ENCODE measurements around the gene MAST3. TPM values are rescaled to one million over a fixed set of nuclear protein-coding genes. Genes with fewer than 3 reads are reported as not detected.

The MAST3 gene
- total RNA-seq, 2 donors from 2014 or later: 6.1 to 10.8 TPM

DNA sequence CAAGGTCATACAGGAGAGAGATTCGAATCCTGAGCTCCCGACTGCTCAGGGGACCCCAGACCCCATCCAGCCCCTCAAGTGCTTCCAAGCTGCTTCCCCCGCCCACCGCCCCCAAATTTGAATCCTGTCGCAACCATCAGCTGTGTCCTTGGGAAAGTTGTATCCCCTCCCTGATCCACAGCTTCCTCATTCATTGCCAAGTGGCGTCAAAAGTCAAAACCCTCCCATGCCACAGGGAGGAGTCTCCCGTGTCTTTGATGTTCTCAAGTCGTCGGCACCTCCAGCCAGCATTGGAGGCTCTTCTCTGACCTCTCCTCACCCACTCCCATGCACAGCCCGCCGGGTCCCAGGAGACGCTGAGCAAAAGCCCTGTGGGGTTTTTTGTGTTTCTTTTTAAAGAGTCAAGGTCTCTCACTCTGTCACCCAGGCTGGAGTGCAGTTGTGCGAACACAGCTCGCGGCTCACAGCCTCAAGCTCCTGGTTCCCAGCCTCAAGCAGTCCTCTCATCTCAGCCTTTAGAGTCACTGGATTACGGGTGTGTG lies 73.2 kb downstream of the MAST3 start:
- intact Hi-C loops (cut with DNase I): no loop called here
- no peak overlapping the region for H3K4me3 ChIP-seq

DNA sequence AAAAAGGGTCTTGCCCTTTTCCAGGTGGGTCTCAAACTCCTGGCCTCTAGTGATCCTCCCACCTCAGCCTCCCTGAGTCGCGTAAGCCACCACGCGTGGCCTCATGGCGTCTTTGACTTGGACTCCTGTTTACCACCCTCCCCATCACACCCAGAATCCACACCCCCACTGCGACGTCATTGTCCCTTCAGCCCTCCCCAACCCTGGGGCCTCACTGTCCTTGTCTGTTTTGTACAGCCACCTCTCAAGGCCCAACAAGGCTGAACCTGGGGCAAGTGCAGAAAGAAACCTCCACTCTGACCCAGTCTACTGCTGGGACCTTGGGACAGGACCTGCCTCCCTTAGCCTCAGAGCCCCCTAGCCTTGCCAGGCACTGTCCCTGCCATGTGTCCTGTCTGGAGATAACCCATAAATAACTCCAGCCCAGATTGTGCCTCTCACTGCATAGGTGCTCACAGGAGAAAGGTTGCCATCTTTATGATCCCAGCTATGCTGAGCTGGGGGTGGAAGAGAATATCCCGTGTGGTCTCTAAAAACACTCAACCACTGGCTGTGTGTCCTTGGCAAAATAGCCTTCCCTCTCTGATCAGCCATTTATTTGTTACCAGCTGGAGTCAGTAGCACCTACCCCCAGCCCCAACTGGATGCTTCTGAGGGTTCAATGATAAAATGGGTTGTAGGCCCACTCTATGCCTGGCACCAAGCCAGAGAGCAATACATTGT lies 74.2 kb downstream of the MAST3 start:
- intact Hi-C loops (cut with DNase I): no loop called here
- H3K9me3 ChIP-seq: no peaks in the 10 kb centered on the region
- 88% methylated on average over 8 of the region's 8 CpGs for WGBS
- DNase-seq (ENCODE audit: low spot score): no peak
- no peak overlapping the region for H3K27ac ChIP-seq
- H3K27me3 ChIP-seq (replicated peaks; ENCODE audit: insufficient read depth): no peaks in the 10 kb centered on the region
- H3K36me3 ChIP-seq: no peaks in the 10 kb centered on the region
- TF ChIP-seq, protein P1, sequence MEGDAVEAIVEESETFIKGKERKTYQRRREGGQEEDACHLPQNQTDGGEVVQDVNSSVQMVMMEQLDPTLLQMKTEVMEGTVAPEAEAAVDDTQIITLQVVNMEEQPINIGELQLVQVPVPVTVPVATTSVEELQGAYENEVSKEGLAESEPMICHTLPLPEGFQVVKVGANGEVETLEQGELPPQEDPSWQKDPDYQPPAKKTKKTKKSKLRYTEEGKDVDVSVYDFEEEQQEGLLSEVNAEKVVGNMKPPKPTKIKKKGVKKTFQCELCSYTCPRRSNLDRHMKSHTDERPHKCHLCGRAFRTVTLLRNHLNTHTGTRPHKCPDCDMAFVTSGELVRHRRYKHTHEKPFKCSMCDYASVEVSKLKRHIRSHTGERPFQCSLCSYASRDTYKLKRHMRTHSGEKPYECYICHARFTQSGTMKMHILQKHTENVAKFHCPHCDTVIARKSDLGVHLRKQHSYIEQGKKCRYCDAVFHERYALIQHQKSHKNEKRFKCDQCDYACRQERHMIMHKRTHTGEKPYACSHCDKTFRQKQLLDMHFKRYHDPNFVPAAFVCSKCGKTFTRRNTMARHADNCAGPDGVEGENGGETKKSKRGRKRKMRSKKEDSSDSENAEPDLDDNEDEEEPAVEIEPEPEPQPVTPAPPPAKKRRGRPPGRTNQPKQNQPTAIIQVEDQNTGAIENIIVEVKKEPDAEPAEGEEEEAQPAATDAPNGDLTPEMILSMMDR (IDR thresholded peaks at IDR 0.05): no peak
- TF ChIP-seq POLR2AphosphoS5 (IDR thresholded peaks at IDR 0.05): no peak
- no peak for TF ChIP-seq POLR2A (IDR thresholded peaks at IDR 0.05)
- H3K4me3 ChIP-seq: no peak overlapping the region
- no peaks in the 10 kb centered on the region for H3K4me1 ChIP-seq (replicated peaks)

More for the DNA sequence above, 73.2 kb downstream of the MAST3 start:
- Histone ChIP-seq H3K27ac (no peak overlapping the region), H3K36me3 (peaks cover 0 to 5% of the 10 kb centered on the region in 2 donors), H3K9me3 (no peaks in the 10 kb centered on the region), H3K4me1 (replicated peaks) (no peaks in the 10 kb centered on the region), H3K27me3 (replicated peaks; ENCODE audit: insufficient read depth) (no peaks in the 10 kb centered on the region)
- TF ChIP-seq, protein P1 (IDR thresholded peaks at IDR 0.05): no peak
- TF ChIP-seq POLR2A (IDR thresholded peaks at IDR 0.05) (no peak), POLR2AphosphoS5 (IDR thresholded peaks at IDR 0.05) (no peak)
- DNase-seq (ENCODE audit: low spot score): no peak
- WGBS: 64% methylated on average over 16 of the region's 16 CpGs

DNA sequence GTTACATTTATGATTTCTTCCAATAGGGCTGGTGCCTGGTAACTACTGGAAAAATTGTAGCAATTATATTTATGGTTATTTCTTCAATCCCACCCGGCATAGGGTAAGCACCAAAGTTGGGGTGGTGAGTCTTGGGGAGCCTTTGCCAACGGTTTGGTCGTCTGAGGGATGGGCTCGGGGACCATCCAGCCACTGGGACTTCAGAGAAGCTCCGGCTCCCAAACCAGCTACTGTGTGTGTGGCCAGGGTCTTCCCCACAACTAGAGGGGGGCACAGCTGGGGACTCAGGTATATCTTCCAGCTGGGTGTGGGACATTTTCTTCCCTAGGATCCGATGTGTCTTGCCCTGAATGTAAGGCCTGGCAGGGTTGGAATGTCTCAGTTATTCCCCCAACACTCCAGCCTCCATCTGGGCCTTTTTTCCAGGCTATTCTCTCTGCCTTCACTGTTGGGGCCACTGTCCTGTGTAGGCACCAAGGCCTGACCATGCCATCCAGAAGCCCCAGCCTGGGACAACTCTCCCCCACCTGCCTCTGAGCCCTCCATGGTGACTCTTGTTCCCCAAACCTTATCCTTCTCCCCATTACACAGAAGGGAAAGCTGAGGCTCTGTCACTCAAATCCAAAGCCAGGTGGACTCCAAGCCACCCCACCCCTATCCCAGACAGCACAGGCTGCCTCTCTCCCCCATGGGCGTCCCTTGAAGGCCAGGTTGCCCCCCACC lies 74.9 kb downstream of the MAST3 start:
- Histone ChIP-seq H3K4me3 (no peak overlapping the region), H3K27me3 (replicated peaks; ENCODE audit: insufficient read depth) (no peaks in the 10 kb centered on the region), H3K27ac (peak overlapping the region in 1 of 2 donors; percentile 27), H3K9me3 (no peaks in the 10 kb centered on the region), H3K36me3 (no peaks in the 10 kb centered on the region), H3K4me1 (replicated peaks) (no peaks in the 10 kb centered on the region)
- no peak for DNase-seq (ENCODE audit: low spot score)
- TF ChIP-seq POLR2AphosphoS5 (IDR thresholded peaks at IDR 0.05) (no peak), POLR2A (IDR thresholded peaks at IDR 0.05) (no peak)
- TF ChIP-seq, protein P1 (IDR thresholded peaks at IDR 0.05): no peak
- WGBS: 77% methylated on average over 6 of the region's 7 CpGs
- intact Hi-C loops (cut with DNase I): no loop called here

DNA sequence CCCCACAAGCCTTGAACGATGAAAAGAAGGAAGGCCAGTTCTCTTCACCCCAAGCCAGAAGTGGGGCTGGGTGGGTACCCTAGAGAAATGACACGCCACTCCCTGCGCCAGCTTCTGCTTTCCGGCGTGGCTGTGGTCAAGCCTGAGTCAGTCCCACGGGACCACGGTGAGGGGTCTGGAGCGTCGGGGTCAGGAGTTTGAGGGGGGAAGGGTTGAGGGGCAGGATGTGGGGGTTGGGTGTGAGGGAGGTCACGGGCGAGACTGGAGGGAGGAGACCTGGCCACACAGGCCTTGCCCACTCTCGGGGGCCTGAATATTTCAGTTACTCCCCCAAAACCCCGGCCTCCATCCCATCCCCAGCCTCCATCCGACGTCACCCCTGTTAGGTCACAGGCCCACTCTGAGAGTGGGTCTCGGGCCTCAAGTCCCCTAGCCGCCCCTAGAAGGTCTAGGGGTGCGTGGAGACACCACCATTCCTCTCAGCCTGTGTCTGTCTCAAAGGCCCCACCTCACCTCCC lies 75.5 kb downstream of the MAST3 start:
- 62% methylated on average over 18 of the region's 18 CpGs for WGBS
- no peak for DNase-seq (ENCODE audit: low spot score)
- Histone ChIP-seq H3K27ac (peak overlapping the region; percentile 55 to 58), H3K4me1 (replicated peaks) (no peaks in the 10 kb centered on the region), H3K9me3 (no peaks in the 10 kb centered on the region), H3K4me3 (peak overlapping the region; percentile 56 to 60), H3K27me3 (replicated peaks; ENCODE audit: insufficient read depth) (no peaks in the 10 kb centered on the region), H3K36me3 (no peaks in the 10 kb centered on the region)
- TF ChIP-seq, protein P1 (IDR thresholded peaks at IDR 0.05): no peak
- TF ChIP-seq POLR2A (IDR thresholded peaks at IDR 0.05) (no peak), POLR2AphosphoS5 (IDR thresholded peaks at IDR 0.05) (no peak)
- intact Hi-C loops (cut with DNase I): no loop called here

All from prostate gland (tissue), 2 donors.